GM18867 (cell line): ENCODE data around the gene MAPK11.

Source experiments
- ATAC-seq: cut with Tn5 transposase; IDR thresholded peaks from one replicate; pipeline ENCODE4 v1.9.1; 2021; ENCODE audit warnings: mild to moderate bottlenecking, moderate library complexity; ENCODE audit not compliant: unreplicated experiment

Gene MAPK11

DNA sequence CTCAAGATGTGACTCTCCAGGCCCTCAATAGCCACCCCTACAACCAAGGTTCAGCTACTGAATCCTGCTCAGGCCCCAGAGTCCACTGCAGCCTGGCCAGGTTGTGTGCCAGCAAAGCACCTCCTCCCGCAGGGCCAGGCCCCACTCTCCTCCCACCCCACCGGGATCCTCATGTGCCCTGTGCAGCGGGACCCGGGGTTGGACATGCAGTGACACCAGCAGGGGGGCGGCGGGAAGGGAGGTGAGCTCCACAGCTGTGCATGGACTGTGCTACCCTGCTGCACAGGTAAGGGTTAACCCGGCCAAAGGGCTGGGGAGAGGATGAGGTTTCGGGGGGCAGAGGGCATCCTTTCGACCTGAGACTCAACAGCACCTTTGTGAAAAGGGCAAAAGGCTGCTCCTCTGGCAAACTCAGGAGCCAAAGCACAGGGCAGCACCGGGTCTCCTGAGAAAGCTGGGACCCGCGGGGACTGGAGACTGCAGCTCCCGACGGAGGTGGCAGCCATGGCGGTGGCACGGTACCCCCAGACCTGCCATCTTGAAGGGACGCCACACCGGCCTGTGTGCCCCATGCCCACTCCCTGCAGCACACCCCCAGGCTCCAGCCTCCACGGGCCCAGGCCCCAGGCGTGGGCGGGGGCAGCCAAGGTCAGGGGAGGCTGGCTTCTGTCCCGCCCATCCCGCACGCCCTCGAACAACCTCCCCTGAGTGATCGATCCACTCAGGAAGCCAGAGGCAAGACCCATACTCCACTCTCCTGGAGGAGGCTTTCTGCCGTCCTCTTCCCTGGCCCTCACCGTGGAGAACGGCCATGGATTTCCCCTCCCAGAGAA, 26.7 kb upstream of the MAPK11 start:
- ATAC-seq: no peak

DNA sequence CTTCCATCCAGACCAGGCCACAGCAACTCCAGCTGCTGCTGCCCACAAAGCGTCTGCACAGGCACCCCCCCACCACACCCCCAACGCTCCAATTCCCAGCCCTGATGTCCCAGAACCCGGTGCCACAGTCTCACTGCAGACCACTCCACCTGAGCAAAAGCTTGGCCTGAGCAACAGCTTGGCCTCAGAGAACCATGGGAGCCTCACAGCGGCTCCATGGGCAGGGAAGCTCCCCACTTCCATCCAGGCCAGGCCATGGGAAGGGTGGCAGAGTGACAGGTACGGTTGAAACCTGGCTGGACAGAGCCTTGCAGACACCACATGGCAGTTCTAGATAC, 24.1 kb upstream of the MAPK11 start:
- no peak for ATAC-seq

DNA sequence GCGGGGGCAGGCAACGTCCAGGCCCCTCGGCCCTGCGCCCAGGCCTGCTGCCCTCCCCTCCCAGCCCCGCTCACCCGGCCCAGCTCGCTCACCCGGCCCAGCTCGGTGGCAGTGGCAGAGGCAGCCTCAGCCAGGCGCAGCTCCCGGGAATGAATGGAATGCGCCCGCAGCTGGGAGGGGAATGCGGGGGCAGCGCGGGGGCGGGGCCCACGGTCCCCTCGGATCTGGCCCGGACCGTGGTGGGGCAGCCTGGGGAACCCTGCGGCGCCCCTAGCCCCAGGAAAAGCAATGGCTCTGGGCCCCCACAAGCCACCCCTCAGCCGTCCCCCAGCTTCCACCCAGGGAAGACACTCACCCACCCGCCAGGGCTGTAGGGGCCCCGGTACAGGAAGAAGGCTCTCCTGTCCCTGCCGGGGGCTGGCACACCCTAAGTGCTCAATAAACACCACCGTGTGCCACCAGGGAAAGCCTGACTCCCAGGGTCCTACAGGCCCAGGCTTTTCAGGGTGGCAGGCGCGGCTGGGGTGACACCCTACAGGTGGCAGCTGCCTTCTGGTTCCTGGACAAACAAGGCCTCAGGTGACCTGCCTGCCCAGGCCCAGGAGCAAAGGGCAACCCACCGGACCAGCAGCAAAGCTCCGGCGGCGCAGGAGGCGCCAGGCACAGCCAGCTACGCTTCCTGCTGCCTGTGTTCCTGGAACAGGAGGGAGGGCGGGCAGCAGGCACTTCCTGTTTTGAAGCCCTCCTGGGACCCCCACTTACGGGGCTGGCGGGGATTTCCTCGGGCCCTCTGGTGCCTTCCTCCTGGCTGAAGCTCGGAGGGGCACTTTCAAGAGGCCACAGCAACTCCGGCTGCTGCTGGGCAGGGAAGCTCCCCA, 23.5 kb upstream of the MAPK11 start:
- no peak for ATAC-seq

DNA sequence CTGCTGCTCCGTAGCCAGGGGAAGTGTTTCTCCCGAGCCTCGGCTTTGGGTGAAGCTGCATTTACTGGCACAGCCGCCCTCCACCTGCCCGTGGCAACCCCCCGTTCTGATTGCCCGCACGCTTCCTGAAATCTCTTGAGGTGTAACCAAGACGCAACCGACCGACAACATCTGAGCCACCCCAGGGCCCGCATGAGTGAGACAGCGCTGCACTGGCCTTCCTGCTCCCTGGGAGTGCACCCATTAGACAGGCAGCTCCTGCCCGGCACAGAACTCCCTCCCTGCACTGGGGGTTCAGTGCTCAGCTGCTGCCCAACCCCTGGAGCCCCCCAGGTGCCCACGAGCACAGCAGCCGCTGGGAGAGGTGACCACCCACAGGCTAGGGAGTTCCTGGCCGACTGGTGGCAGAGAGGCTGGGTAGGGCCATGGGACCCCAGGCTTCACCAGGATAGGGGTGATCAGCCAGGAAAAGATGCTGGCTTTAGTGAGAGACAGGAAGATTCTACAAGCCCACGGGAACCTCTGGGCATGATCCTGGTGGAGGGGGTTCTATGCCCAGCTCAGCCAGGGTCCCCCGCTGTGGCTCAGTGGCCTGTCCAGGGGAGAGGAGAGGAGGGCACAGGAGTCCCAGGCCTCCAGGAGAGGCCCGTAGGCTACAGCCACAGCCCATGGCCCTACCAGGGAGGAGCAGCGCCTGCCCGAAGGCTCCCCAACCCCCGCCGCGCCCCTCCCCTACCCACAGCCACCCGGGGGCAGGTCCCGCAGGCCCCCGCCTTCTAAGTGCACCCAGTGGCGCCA, 22.7 kb upstream of the MAPK11 start:
- no peak for ATAC-seq

DNA sequence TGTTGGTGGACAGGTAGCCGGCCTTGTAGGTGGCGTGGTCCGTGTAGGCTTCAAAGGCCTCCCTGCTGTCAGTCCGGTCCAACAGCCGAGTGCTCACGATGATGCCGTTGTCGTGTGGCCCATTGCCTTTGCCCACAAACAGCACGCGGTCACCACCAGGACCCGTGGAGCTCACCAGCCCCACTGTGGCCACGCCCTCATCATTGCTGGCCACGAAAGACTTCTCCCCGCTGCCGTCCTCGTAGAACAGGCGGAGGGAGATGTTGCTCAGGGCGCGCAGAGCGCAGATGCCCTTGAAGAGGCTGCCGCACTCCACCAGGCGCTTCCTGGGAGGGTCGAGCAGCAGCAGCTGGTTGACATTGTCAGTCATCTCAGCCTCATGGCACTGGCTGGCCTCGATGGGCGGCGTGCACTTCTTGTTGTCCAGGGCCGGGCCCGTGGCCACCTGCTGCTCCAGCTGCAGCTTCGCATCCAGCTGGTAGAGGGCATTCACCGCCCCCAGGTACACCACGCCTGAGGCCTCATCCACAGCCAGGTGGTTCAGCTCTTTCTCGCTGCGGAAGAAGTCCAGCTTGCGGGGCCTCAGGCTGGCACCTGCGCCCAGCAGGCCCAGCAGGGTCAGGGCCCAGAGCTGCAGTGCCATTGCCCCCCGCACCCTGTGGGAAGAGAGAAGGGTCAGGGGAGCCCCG, 19.9 kb upstream of the MAPK11 start:
- ATAC-seq: no peak

DNA sequence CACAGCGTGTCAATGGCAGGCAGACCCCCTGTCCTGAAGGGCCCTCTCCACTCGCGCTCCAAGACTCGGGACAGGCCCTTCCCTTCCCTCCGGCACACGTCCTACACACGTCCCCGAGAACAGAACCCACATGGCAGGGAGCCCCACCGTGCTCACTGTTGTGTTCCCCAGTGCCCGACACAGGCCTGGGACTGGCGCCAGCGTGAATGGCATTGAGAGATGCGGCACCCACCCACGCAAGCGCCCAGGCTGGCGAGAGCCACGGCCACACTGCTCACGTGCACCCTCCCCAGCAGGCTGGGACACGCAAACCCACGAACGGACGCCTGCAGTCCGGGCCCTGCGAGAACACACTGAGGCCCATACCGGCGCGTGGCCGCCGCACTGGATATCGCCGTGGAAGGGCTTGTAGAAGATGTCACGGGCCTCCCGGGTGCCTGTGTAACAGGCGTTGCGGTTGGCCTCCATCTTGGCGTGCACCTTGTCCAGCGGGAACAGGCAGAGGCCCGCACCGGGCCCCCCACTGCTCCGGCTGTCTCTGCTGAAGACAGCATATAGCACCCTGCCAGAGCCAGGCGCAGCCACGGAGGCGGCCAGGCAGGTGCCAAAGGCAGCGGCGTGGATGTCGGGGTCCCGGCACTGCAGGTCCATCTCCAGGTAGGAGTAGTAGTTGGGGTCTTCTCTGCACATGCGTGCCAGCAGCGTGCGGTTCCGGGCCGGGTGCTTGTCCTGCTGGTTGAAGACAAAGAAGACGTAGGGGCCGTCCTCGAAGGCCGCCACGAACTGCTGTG, 19.2 kb upstream of the MAPK11 start:
- no peak for ATAC-seq

DNA sequence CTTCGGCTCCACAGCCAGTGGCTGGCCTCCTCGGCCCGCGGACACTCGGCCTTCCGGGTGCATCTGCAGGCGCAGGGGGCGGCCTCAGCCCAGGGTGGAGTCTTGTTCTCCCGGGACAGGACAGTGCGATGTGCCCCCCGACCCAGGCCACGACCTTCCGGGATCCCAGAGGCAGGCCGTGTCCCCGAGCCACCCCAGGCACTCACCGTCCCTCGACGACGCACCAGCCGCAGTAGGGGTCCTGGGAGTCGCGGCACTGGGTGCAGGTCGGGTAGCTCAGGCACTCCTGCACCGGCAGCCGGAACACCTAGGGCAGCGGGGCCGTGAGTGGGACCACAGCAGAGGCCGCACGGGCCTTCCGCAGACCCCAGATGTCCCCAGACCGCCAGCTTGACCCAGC, 17.6 kb upstream of the MAPK11 start:
- no peak for ATAC-seq

DNA sequence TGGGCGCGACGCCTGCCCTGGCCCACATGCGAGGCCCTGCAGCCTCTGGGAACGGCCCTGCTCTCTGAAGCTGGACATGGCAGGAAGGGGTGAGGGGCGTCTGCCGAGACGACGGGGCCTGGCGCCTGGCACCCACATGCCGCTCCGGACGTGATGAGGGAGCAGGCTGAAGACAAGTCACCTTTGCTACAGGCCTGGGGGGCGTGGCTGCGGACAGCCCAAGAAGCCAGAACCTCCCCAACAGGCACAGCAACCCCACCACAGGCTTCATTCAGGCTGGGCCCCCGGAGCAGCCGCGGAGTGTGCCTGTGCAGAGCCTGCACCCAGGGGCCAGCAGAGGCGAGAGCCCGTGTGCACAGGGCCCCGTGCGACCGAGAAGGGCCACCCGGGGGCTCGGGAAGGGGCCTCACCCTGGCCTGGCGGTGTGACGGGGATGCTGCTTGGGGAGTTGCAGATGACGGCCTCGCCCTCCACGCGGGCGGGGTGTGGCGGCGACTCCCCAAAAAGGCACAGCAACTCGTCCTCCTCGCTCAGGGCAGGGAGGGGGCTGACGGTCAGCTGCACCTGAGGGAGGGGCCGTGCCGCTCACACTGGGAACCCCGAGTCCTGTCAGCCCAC, 16.6 kb upstream of the MAPK11 start:
- ATAC-seq: no peak

DNA sequence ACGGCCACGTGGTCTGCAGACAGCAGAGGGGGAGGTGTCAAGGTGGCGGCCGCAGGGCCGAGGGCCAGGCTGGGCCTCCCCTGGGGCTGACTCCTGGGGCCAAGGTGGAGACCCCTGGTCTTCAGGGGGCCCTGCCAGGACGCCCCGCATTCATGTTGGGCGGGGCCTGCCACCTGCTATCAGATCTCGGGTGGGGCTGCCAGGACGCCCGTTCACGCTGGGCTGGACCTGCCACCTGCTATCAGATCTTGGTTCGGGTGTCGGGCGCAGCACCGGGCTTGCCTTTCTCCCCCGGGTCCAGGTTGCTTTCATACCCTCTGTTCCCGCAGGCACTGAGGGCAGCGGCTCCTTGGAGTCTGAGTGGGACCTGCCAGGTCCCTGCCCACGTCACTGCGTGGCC, 16.1 kb upstream of the MAPK11 start:
- ATAC-seq: no peak

DNA sequence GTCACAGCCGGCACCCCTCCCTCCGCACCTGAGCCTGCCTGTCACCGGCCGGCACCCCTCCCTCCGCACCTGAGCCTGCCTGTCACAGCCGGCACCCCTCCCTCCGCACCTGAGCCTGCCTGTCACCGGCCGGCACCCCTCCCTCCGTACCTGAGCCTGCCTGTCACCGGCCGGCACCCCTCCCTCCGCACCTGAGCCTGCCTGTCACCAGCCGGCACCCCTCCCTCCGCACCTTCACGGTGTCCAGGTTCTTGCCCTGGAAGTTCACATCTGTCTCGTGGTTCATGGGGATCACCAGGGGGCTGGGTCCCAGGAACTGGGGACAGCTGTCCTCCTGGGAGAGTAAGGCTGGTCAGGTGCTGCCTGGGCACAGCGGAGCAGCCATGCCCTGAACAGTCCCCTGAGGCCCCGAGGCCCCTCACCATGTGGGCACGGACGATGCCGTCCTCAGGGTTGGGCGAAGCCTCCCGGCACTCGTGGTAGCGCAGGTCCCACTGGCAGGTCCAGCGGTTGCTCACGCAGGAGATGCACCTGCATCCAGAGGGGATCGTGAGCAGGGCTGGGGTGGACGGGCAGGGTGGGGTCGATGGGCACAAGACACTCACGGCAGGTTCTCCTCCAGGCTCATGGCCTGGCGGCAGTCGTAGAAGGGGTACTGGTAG, 15.5 kb upstream of the MAPK11 start:
- no peak for ATAC-seq

DNA sequence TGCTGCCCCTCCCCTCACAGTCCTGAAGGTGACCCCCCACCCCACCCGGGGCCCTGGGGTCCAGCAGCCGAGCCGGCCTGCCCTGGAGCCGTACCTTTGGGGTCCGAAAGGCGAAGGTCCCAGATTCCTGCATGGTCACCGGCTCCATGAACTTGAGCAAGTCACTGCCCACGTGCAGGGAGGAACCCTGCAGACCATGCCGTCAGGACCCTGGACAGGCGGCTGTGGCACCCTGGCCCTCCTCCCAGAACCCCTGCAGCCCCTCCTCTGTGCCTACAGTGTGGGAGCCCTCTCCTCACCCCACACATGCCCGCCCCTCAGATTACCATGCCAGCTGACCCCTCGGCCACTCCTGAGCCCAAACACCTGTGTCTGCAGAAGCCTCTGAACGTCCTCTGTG, 14.3 kb upstream of the MAPK11 start:
- ATAC-seq: no peak

DNA sequence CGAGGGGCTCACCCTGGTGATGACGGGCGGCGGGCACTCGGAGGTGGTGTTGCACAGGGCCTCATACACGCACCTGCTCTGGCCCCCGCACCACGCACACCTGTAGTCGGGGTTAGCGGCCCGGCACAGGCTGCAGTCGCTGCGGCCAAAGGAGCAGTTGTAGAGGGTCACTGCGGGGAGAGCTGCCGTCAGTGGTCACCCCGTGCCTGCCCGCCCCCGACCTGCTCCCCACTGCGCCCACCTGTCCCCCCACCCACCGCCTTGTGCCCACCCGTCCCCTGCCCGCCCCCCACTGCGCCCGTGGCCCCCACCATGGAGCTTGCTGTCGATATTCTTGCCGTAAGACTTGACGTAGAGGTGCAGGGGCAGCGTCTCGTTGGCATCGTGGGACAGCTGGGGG, 13.6 kb upstream of the MAPK11 start:
- ATAC-seq: no peak

DNA sequence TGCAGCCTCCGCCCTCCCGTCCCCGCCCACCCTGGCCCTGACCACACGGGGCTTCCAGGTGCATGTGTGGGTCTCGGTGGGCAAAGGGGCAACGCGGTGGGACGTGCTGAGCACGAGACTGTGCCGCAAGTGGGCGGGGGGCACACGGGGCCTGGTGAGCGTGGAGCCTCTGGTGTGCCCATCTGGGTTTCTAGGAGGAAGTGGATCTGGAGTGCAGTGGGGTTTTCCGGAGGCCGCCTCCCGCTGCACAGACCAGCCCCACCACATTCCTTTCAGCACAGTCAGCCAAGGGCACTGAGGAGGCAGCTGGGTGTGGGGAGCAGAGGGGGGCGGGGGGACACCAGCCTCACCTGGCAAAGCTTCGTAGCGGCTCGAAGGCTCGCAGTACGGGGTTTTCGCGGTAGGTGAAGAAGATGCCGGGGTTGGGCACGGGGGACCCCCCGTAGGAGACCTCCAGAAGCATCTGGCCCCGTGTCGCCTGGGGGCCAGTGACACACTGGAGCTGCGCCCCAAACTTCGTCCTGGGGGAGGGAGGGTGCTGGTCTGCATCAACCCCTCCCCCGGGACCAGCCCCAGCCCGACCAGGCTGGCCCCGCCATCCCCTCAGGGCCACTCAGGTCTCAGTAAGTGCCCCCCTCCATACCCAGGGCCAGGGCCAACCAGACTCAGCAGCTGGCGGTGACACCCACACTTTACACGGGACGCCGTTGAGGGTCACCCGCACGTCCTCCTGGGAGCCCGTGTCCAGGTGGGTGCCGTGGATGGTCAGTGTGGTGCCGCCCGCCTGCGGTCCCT, 12.4 kb upstream of the MAPK11 start:
- ATAC-seq: no peak

DNA sequence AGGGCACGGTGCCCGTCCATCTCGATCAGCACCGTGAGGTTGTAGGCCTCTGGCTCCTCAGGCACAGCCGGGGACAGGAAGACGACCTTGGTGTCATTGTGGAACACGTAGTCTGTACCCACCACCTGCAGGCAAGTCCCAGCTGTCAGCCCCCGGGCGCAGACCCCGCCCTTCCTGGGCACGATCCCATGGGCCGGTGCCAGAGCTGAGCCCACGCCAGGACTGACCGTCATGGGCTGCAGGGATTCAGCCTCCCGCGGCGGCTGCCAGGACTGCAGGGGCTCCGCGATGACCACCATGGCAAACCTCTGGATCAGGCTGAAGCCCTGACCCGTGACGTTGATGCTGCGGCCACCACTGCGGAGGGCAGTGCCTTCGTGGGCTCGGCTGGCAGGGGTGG, 11.8 kb upstream of the MAPK11 start:
- ATAC-seq: no peak

DNA sequence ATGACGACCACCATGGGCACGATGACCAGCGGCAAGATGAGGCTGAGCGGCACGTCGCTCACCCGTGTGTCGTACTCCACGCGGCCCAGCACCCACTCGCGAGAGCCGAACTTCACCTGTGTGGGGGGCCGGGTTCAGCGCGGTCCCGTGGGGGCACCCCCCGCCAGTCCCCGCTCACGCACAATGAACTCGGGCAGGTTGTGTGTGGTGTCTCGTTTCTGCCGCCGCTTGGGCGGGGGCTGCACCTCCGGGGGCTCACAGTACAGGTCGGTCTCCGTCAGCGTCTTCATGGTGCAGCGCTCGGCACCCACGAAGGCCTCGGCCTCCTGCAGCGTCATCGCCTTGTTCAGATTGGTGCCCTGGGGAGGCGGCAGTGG, 11.2 kb upstream of the MAPK11 start:
- no peak for ATAC-seq

DNA sequence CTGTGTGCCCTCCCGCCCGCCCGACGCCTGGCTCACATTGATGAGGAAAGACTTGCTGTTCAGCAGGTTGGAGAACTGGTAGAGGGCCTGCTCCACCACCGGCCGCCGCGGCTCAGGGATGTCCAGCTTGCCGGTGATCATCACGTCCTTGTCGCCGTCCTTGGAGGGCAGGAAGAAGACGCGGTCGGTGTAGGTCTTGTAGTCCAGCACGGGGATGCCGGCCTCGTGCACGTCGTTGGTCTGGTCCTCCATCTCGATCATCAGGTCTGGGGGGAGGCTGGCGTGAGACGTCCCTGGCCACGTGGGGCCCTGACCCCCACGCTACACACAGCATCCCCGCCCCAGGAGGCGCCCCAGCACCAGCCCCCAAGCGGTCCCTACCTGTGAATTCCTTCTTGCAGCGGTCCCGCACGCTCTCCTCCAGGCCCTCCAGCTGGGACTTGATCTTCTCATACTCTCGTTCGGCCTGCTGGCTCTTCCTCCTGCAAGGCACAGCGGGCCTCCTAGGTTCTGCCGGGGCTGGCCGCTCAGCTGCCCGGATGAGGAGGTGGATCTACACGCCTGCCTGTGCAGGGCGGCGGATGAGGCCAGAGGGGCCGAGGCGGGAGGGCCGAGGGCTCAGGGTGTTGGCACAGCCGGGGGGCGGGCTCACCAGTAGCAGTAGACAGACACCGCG, 10.7 kb upstream of the MAPK11 start:
- ATAC-seq: no peak

DNA sequence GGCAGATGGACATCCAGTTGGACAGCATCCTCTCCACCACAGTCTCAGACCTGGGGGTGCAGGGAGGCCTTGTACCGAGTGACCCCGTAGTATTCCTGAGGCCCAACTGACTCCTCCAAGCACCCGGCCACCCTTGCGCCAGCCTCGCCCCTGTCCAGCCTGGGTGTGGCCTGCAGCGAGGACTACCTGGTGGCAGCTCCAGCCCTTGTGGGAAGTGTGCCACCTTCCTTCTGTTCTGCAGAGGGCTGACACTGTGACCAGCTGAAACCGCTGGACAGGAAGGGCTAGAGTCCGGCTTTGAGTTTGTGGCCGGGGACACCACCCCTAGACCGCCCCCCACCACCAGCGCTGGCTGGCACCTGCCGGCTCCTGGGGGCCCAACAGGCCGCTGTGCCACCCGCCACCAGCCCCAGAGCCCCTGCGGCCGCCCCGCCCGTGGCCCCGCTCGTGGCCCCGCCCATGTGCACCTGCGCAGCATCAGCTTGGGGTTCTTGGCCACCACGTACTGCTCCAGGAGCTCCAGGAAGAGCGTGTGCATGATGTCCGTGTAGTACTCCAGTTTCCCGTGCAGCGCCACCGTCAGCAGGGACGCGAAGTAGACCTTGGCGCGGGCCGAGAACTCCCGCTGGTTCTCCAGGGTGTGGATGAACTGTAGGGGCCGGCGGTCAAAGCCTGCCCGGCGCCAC, 10.0 kb upstream of the MAPK11 start:
- ATAC-seq: no peak
